Neural cell (in vitro differentiated cells): ENCODE measurements around the gene ABHD11. TPM values are rescaled to one million over a fixed set of nuclear protein-coding genes. Genes with fewer than 3 reads are reported as not detected.

Experiments
- H2AFZ ChIP-seq: fragments of 200-600, 300-800 bp; sonication (generic), shearing (Covaris generic); 2 replicates; pipeline ENCODE4 v1.6.0; 2014; ENCODE audit warnings: low read depth, mild to moderate bottlenecking, antibody characterized with exemption, low read length, moderate library complexity
- H3F3A ChIP-seq: fragments of 200-600 bp; shearing (Covaris generic); 2 replicates; pipeline ENCODE4 v1.6.1; 2016; ENCODE audit warnings: mild to moderate bottlenecking, moderate library complexity, mixed read lengths, antibody characterized with exemption, low read length; ENCODE audit not compliant: insufficient read depth, poor library complexity, severe bottlenecking
- H3K27ac ChIP-seq: fragments of 200-600, 300-800 bp; sonication (generic), shearing (Covaris generic); 2 replicates; pipeline ENCODE4 v1.5.1; 2014; ENCODE audit warnings: mild to moderate bottlenecking, low read length, moderate library complexity
- H3K27me3 ChIP-seq: fragments of 300-800, 200-600 bp; sonication (generic), shearing (Covaris generic); 2 replicates; pipeline ENCODE4 v1.6.0; 2014; ENCODE audit warnings: mild to moderate bottlenecking, low read depth, low read length, moderate library complexity; ENCODE audit not compliant: insufficient read depth
- H3K36me3 ChIP-seq: fragments of 300-800, 200-600 bp; sonication (generic), shearing (Covaris generic); 2 replicates; pipeline ENCODE4 v1.5.1; 2014; ENCODE audit warnings: mild to moderate bottlenecking, antibody characterized with exemption, low read length, moderate library complexity; ENCODE audit not compliant: insufficient read depth
- H3K4me2 ChIP-seq: fragments of 300-800, 200-600 bp; sonication (generic), shearing (Covaris generic); 2 replicates; pipeline ENCODE4 v1.6.0; 2014; ENCODE audit warnings: mild to moderate bottlenecking, low read length
- H3K4me3 ChIP-seq: fragments of 300-800, 200-600 bp; sonication (generic), shearing (Covaris generic); 2 replicates; pipeline ENCODE4 v1.5.1; 2014; ENCODE audit warnings: mild to moderate bottlenecking, low read length, moderate library complexity
- H3K79me2 ChIP-seq: fragments of 200-600 bp; shearing (Covaris generic); replicated peaks from 2 replicates; pipeline ENCODE4 v1.6.0; 2014; ENCODE audit warnings: mild to moderate bottlenecking, low read length, moderate library complexity; ENCODE audit not compliant: insufficient read depth
- H3K9ac ChIP-seq: fragments of 300-800, 200-600 bp; sonication (generic), shearing (Covaris generic); 2 replicates; pipeline ENCODE4 v1.6.1; 2016; ENCODE audit warnings: mild to moderate bottlenecking, low read length, mixed read lengths
- H3K9me2 ChIP-seq: fragments of 200-600 bp; shearing (Covaris generic); 2 replicates; pipeline ENCODE4 v1.6.1; 2016; ENCODE audit warnings: mild to moderate bottlenecking, low read length, mixed read lengths; ENCODE audit not compliant: insufficient read depth
- H3K9me3 ChIP-seq: fragments of 200-600, 300-800 bp; sonication (generic), shearing (Covaris generic); 2 replicates; pipeline ENCODE4 v1.6.1; 2016; ENCODE audit warnings: mild to moderate bottlenecking, mixed run types, low read length, moderate library complexity, mixed read lengths
- H4K20me1 ChIP-seq: fragments of 200-600 bp; shearing (Covaris generic); 2 replicates; pipeline ENCODE4 v1.6.1; 2016; ENCODE audit warnings: mild to moderate bottlenecking, mixed run types; ENCODE audit not compliant: insufficient read depth
- CTCF ChIP-seq: fragments of 450-650 bp; IDR thresholded peaks from 2 replicates; pipeline ENCODE4 v1.5.1; 2014; ENCODE audit warnings: antibody characterized with exemption, mild to moderate bottlenecking, moderate library complexity; ENCODE audit not compliant: poor library complexity, severe bottlenecking
- EP300 ChIP-seq: fragments of 450-650 bp; conservative IDR thresholded peaks from 2 replicates; pipeline ENCODE4 v1.6.1; 2014; ENCODE audit warnings: antibody characterized with exemption, mild to moderate bottlenecking, moderate library complexity; ENCODE audit not compliant: poor library complexity, severe bottlenecking
- EZH2 ChIP-seq: fragments of 200-600, 300-800 bp; shearing (Covaris generic), sonication (generic); IDR thresholded peaks from 2 replicates; pipeline ENCODE4 v1.6.1; 2014; ENCODE audit warnings: antibody characterized with exemption, low read length, borderline replicate concordance, mild to moderate bottlenecking; ENCODE audit not compliant: insufficient read depth, poor library complexity, severe bottlenecking
- MXI1 ChIP-seq: fragments of 450-650 bp; conservative IDR thresholded peaks from 2 replicates; pipeline ENCODE4 v1.6.1; 2014; ENCODE audit warnings: antibody characterized with exemption, mild to moderate bottlenecking; ENCODE audit not compliant: poor library complexity, severe bottlenecking
- POLR2AphosphoS5 ChIP-seq: IDR thresholded peaks from 2 replicates; pipeline ENCODE4 v1.6.1; 2012
- RAD21 ChIP-seq: fragments of 450-650 bp; conservative IDR thresholded peaks from 2 replicates; pipeline ENCODE4 v1.6.1; 2014; ENCODE audit warnings: antibody characterized with exemption, mild to moderate bottlenecking, moderate library complexity
- REST ChIP-seq: IDR thresholded peaks from 2 replicates; pipeline ENCODE4 v1.6.1; 2012; ENCODE audit warnings: borderline replicate concordance
- SMC3 ChIP-seq: fragments of 450-650 bp; conservative IDR thresholded peaks from 2 replicates; pipeline ENCODE4 v1.6.1; 2014; ENCODE audit warnings: antibody characterized with exemption, mild to moderate bottlenecking, moderate library complexity; ENCODE audit not compliant: poor library complexity
- TAF1 ChIP-seq: IDR thresholded peaks from 2 replicates; pipeline ENCODE4 v1.6.1; 2012; ENCODE audit warnings: low read depth
- polyA plus RNA-seq: library from polyadenylated mRNA; depleted of rRNA; stranded (reverse); fragments of >200 nt; gene quantifications from 2 replicates; pipeline ENCODE4 v1.2.3, GENCODE V29; 2014

Gene ABHD11
- polyA plus RNA-seq, 1 donor from 2014 or later: 26.0 TPM

- no peaks in the 10 kb centered on the region for H3K79me2 ChIP-seq
- H3K9me2 ChIP-seq: no peaks in the 10 kb centered on the region
- no peak overlapping the region for H3K4me2 ChIP-seq
- H4K20me1 ChIP-seq: no peaks in the 10 kb centered on the region
- no peaks in the 10 kb centered on the region for H3K9me3 ChIP-seq
- no peak overlapping the region for H2AFZ ChIP-seq
- no peaks in the 10 kb centered on the region for H3F3A ChIP-seq
- no peaks in the 10 kb centered on the region for H3K36me3 ChIP-seq
- H3K4me3 ChIP-seq: no peak overlapping the region
- TF ChIP-seq MXI1 (no peak), SMC3 (no peak), RAD21 (no peak), EZH2 (no peak), POLR2AphosphoS5 (no peak), CTCF (no peak), REST (no peak), EP300 (no peak), TAF1 (no peak)
- no peak overlapping the region for H3K27ac ChIP-seq
- no peak overlapping the region for H3K9ac ChIP-seq
- H3K27me3 ChIP-seq: no peaks in the 10 kb centered on the region
Observed at GRCh38 chr7:73702226-73702625, 36.4 kb downstream of the ABHD11 start.

GRCh38 chr7:73701357-73701995 is 37.1 kb downstream of the ABHD11 start:
- TF ChIP-seq EZH2 (no peak), CTCF (peak; percentile 46), REST (no peak), MXI1 (no peak), POLR2AphosphoS5 (no peak), RAD21 (no peak)
- Histone ChIP-seq H3K9me3 (no peaks in the 10 kb centered on the region), H2AFZ (no peak overlapping the region), H3K36me3 (no peaks in the 10 kb centered on the region), H3K9me2 (no peaks in the 10 kb centered on the region), H4K20me1 (no peaks in the 10 kb centered on the region), H3K4me2 (no peak overlapping the region), H3K27me3 (no peaks in the 10 kb centered on the region), H3K27ac (no peak overlapping the region), H3K4me3 (no peak overlapping the region), H3K9ac (no peak overlapping the region), H3F3A (no peaks in the 10 kb centered on the region), H3K79me2 (no peaks in the 10 kb centered on the region)
